ENCODE measurements around the gene UBTF.

Gene UBTF

GRCh38 chr17:44167181-44167861, 52.2 kb downstream of the UBTF start:
- no peak for DNase-seq (ENCODE audit: low spot score)

GRCh38 chr17:44164476-44164875, 55.0 kb downstream of the UBTF start:
- no peak for DNase-seq (ENCODE audit: low spot score)

GRCh38 chr17:44159519-44160210, 59.8 kb downstream of the UBTF start:
- no peak for DNase-seq (ENCODE audit: low spot score)

GRCh38 chr17:44155488-44155887, 64.0 kb downstream of the UBTF start:
- no peak for DNase-seq (ENCODE audit: low spot score)

All from left forelimb (tissue), 1 donor.